OCI-LY3 (cell line): Measurements from ENCODE around the gene WNK4.

Experiments
- EZH2phosphoT487 ChIP-seq: fragments of 200-600 bp; shearing (Covaris generic); IDR thresholded peaks from 2 replicates; pipeline ENCODE4 v1.6.1; 2018; ENCODE audit warnings: antibody characterized with exemption, mixed run types, low read depth
- TF ChIP-seq, protein P1 (sequence below): fragments of 200-600, 300-600 bp; sonication (generic); IDR thresholded peaks from 2 replicates; pipeline ENCODE4 v1.5.1; 2014; ENCODE audit warnings: antibody characterized with exemption, low read length, low read depth

DNA sequence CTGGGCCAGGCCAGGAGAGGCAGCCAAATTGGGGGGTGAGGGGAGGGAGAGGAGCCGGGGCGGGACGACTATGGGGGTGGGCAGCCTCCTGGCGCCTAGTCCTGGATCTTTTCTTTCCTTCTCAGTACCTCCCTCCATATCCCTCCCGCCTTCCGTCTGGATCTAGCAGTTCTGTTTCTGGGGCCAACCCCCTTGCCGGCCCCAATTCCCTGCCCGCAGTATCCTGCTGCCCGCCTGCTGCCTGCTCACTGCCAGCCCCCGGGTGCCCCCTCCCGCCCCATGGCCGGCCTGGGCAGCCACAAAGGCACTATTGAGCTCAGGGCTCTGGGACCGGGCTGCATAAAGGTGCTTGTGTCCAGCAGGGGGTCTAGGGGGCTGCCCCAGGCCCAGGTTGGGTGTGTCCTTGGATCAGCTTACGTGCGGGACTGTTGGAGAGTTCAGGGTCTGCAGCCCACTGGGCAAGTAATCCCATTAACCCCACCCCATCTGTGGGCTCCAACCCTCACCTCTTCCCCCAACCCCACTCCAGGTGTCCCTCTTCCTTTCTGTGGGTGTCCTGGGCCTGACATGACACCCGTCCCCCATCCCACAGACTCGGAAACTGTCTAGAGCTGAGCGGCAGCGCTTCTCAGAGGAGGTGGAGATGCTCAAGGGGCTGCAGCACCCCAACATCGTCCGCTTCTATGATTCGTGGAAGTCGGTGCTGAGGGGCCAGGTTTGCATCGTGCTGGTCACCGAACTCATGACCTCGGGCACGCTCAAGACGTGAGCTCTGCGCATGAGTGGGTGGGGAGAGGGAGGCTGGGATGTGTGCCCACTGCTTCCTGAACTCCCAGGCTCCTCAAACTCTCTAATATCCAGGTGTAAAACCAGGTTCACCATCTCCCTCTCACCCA is 2.0 kb downstream of the WNK4 start:
- TF ChIP-seq, protein P1, sequence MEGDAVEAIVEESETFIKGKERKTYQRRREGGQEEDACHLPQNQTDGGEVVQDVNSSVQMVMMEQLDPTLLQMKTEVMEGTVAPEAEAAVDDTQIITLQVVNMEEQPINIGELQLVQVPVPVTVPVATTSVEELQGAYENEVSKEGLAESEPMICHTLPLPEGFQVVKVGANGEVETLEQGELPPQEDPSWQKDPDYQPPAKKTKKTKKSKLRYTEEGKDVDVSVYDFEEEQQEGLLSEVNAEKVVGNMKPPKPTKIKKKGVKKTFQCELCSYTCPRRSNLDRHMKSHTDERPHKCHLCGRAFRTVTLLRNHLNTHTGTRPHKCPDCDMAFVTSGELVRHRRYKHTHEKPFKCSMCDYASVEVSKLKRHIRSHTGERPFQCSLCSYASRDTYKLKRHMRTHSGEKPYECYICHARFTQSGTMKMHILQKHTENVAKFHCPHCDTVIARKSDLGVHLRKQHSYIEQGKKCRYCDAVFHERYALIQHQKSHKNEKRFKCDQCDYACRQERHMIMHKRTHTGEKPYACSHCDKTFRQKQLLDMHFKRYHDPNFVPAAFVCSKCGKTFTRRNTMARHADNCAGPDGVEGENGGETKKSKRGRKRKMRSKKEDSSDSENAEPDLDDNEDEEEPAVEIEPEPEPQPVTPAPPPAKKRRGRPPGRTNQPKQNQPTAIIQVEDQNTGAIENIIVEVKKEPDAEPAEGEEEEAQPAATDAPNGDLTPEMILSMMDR: no peak
- TF ChIP-seq EZH2phosphoT487: no peak
